OCI-LY1 (cell line): ENCODE results near the gene THAP4.
"Not testable (repeated sequence)": the region's sequence is repeated elsewhere in the genome, so short reads cannot be mapped to it uniquely, and the experiment has no call there.

Source experiments
- H2AFZ ChIP-seq: fragments of 200-600 bp; sonication (generic), shearing (Covaris generic); 2 replicates; pipeline ENCODE4 v1.6.0; 2014; ENCODE audit warnings: antibody characterized with exemption, mild to moderate bottlenecking, low read length
- H3F3A ChIP-seq: fragments of 200-600 bp; sonication (generic), shearing (Covaris generic); 2 replicates; pipeline ENCODE4 v1.6.0; 2014; ENCODE audit warnings: mild to moderate bottlenecking, antibody characterized with exemption, low read length, moderate library complexity; ENCODE audit not compliant: insufficient read depth
- H3K27ac ChIP-seq: fragments of 200-600 bp; sonication (generic); 2 replicates; pipeline ENCODE4 v1.5.1; 2014; ENCODE audit warnings: low read length, mixed run types, mild to moderate bottlenecking, low read depth; ENCODE audit not compliant: poor library complexity, severe bottlenecking
- H3K27me3 ChIP-seq: fragments of 200-600 bp; sonication (generic); 2 replicates; pipeline ENCODE4 v1.6.0; 2014; ENCODE audit warnings: antibody characterized with exemption, mild to moderate bottlenecking, low read length, moderate library complexity; ENCODE audit not compliant: insufficient read depth
- H3K36me3 ChIP-seq: fragments of 200-600 bp; sonication (generic); 2 replicates; pipeline ENCODE4 v1.6.1; 2014; ENCODE audit warnings: mild to moderate bottlenecking, antibody characterized with exemption, low read length, moderate library complexity, mixed read lengths; ENCODE audit not compliant: insufficient read depth
- H3K4me1 ChIP-seq: fragments of 200-600 bp; sonication (generic); 2 replicates; pipeline ENCODE4 v1.5.1; 2014; ENCODE audit warnings: mild to moderate bottlenecking, low read length, moderate library complexity; ENCODE audit not compliant: insufficient read depth, severe bottlenecking
- H3K4me2 ChIP-seq: fragments of 200-600 bp; sonication (generic), shearing (Covaris generic); 2 replicates; pipeline ENCODE4 v1.6.1; 2014; ENCODE audit warnings: low read length
- H3K4me3 ChIP-seq: fragments of 200-600 bp; sonication (generic); 2 replicates; pipeline ENCODE4 v1.5.1; 2014; ENCODE audit warnings: low read length, low read depth, mild to moderate bottlenecking, mixed read lengths; ENCODE audit not compliant: poor library complexity, severe bottlenecking
- H3K79me2 ChIP-seq: fragments of 200-600 bp; shearing (Covaris generic); 2 replicates; pipeline ENCODE4 v1.6.1; 2016; ENCODE audit warnings: mixed run types, low read length, mixed read lengths; ENCODE audit not compliant: insufficient read depth
- H3K9ac ChIP-seq: fragments of 200-600 bp; sonication (generic), shearing (Covaris generic); 2 replicates; pipeline ENCODE4 v1.6.1; 2014; ENCODE audit warnings: mild to moderate bottlenecking, low read length, mixed read lengths
- H3K9me2 ChIP-seq: fragments of 200-600 bp; sonication (generic), shearing (Covaris generic); 2 replicates; pipeline ENCODE4 v1.6.1; 2014; ENCODE audit warnings: low read depth, mild to moderate bottlenecking, low read length, mixed read lengths
- H3K9me3 ChIP-seq: fragments of 200-600 bp; shearing (Covaris generic); 2 replicates; pipeline ENCODE4 v1.6.1; 2014; ENCODE audit warnings: low read length, mixed read lengths
- H4K20me1 ChIP-seq: fragments of 200-600 bp; sonication (generic), shearing (Covaris generic); 2 replicates; pipeline ENCODE4 v1.6.0; 2016; ENCODE audit warnings: mild to moderate bottlenecking, low read length; ENCODE audit not compliant: insufficient read depth
- CTCF ChIP-seq: fragments of 200-600 bp; sonication (generic), shearing (Covaris generic); IDR thresholded peaks from 2 replicates; pipeline ENCODE4 v1.5.1; 2017; ENCODE audit warnings: mild to moderate bottlenecking, antibody characterized with exemption, low read length, moderate library complexity, mixed read lengths
- EZH2 ChIP-seq: fragments of 200-600 bp; sonication (generic), shearing (Covaris generic); IDR thresholded peaks from 2 replicates; pipeline ENCODE4 v1.8.0; 2017; ENCODE audit warnings: borderline replicate concordance, mixed run types, mild to moderate bottlenecking, antibody characterized with exemption, low read length, moderate library complexity, mixed read lengths

Gene THAP4

GRCh38 chr2:241668354-241668753, 31.4 kb upstream of the THAP4 start:
- H3K4me2 ChIP-seq: no peak overlapping the region
- H3F3A ChIP-seq: no peaks in the 10 kb centered on the region
- H3K4me3 ChIP-seq: no peak overlapping the region
- H4K20me1 ChIP-seq: no peaks in the 10 kb centered on the region
- H3K36me3 ChIP-seq: peaks cover 62% of the 10 kb centered on the region
- H3K9me2 ChIP-seq: no peaks in the 10 kb centered on the region
- H3K4me1 ChIP-seq: no peaks in the 10 kb centered on the region
- H3K27ac ChIP-seq: no peak overlapping the region
- no peak overlapping the region for H2AFZ ChIP-seq
- TF ChIP-seq EZH2: no peak
- no peak for TF ChIP-seq CTCF
- H3K9ac ChIP-seq: no peak overlapping the region
- no peaks in the 10 kb centered on the region for H3K79me2 ChIP-seq
- H3K27me3 ChIP-seq: no peaks in the 10 kb centered on the region
- no peaks in the 10 kb centered on the region for H3K9me3 ChIP-seq

GRCh38 chr2:241666627-241667400, 29.9 kb upstream of the THAP4 start:
- Histone ChIP-seq H3K36me3 (peaks cover 59% of the 10 kb centered on the region), H3K79me2 (no peaks in the 10 kb centered on the region), H3K27me3 (no peaks in the 10 kb centered on the region), H3K27ac (no peak overlapping the region), H2AFZ (no peak overlapping the region), H3F3A (no peaks in the 10 kb centered on the region), H4K20me1 (no peaks in the 10 kb centered on the region), H3K4me1 (no peaks in the 10 kb centered on the region), H3K9me2 (no peaks in the 10 kb centered on the region), H3K4me2 (no peak overlapping the region), H3K9me3 (no peaks in the 10 kb centered on the region), H3K4me3 (no peak overlapping the region), H3K9ac (no peak overlapping the region)
- TF ChIP-seq EZH2 (no peak), CTCF (no peak)

GRCh38 chr2:241665731-241666440, 28.9 kb upstream of the THAP4 start:
- Histone ChIP-seq H3K9me2 (no peaks in the 10 kb centered on the region), H3K9me3 (no peaks in the 10 kb centered on the region), H3K27ac (no peak overlapping the region), H3K9ac (no peak overlapping the region), H3K36me3 (peaks cover 58% of the 10 kb centered on the region), H3K79me2 (no peaks in the 10 kb centered on the region), H3K4me1 (no peaks in the 10 kb centered on the region), H2AFZ (no peak overlapping the region), H4K20me1 (no peaks in the 10 kb centered on the region), H3K27me3 (no peaks in the 10 kb centered on the region), H3F3A (no peaks in the 10 kb centered on the region), H3K4me3 (no peak overlapping the region), H3K4me2 (no peak overlapping the region)
- TF ChIP-seq EZH2: no peak
- TF ChIP-seq CTCF: no peak

GRCh38 chr2:241662731-241663130, 25.8 kb upstream of the THAP4 start:
- not testable (repeated sequence) for H3K9me3 ChIP-seq, H2AFZ ChIP-seq, H3K27me3 ChIP-seq, H3F3A ChIP-seq, H3K4me2 ChIP-seq, H3K4me1 ChIP-seq, H4K20me1 ChIP-seq, H3K4me3 ChIP-seq, H3K9ac ChIP-seq, H3K79me2 ChIP-seq, H3K27ac ChIP-seq, H3K9me2 ChIP-seq
- H3K36me3 ChIP-seq: peaks cover 53% of the 10 kb centered on the region
